ENCODE results near the gene SELENOP.
"Not testable (repeated sequence)": the region's sequence is repeated elsewhere in the genome, so short reads cannot be mapped to it uniquely, and the experiment has no call there.

Gene SELENOP, protein sequence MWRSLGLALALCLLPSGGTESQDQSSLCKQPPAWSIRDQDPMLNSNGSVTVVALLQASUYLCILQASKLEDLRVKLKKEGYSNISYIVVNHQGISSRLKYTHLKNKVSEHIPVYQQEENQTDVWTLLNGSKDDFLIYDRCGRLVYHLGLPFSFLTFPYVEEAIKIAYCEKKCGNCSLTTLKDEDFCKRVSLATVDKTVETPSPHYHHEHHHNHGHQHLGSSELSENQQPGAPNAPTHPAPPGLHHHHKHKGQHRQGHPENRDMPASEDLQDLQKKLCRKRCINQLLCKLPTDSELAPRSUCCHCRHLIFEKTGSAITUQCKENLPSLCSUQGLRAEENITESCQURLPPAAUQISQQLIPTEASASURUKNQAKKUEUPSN
- 0 to 0.36 reads per million in 2 experiments for total RNA-seq

DNA sequence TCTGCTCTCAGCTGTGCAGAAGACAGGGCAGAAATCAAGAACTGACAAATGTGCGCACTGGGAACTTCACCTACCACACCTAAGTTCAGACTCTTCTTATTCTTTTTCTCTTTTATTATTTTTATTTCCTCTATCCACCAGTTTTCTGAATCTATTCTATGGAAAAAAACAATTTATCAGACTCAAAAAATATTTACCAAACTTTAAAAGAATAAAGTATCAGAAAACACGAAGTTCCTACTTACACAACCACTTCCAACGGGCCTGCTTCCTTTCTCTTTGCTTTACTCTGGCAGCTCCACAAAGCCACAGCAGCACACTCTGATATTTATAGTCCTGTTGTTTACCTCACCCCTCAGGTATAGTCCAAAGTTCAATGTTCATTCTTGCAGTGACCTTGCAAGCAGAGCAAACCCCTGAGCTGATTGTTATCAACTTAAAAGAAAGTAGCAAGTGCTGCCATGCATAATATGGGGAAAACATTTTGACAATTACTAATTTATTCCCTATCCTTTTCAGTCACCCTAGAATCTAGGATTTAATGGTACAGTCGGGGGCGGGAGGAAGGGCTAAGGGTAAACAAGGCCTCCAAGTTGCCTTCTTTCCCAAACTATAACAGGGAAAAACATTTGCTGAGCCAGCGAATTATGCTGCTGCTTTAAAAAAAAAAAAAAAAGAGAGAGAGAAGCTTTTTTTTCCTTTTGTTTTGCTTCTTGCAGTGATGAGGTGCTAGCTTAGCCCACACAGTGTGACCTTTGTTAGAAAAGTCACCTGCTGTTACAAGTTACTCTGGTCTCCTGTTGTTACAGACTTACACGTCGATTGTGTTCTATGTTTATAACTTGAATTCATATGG lies at the start of gene SELENOP:
Gene SELENOP, minus strand, starts transcription at position 302 of the 856 bp plus-strand sequence. CDS start 3,539 bp downstream, outside the sequence.
- no peak for DNase-seq (ENCODE audit: low read depth)

DNA sequence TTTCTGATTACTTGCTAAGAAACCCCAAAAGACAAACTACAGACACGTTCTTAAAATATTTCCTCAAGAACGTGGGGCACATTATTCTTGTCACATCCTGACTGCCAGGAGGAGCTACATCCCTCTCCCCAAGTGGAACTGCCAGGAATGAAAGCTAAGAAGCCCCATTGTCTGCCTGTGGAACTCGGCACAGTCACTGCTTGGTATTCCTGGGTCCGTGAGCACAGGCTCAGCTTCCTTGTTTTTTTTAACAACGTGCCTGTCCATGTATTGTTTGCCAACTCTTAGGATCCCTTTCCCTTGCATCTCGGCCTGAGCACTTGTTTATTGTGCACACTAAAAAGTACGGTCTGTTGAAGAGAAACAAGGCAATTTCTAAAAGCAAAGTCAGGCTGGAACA lies 47.0 kb upstream of the SELENOP start:
- DNase-seq (ENCODE audit: low read depth) = no peak

DNA sequence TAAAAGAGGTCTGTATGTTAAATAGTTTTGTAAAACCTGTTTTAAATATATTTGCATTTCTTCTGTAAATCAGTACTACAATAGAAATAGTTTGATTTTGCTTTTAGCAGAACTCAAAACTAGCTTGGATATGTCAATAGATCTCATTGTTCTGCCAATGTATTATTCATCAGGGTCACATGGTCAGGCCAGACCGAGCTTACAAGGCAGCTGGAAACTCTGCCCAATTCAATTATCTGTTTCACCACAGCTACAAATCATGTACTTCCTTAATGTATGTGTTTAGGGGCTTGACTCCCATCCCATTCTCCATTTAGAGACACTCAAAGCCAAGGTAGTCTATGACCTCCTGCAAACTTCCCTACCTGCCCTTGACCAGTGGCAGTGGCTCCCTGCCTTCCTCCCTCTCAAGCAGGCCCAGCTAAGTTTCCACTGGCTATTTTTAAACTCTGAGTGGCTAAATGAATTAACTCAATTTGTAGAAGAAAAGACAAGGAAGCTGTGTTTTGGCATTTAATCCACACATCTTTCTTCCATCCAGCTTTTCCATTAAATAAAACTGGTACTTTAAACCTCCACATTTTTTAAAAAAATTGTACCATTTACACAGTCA lies 46.4 kb upstream of the SELENOP start:
- DNase-seq (ENCODE audit: low read depth) = no peak

DNA sequence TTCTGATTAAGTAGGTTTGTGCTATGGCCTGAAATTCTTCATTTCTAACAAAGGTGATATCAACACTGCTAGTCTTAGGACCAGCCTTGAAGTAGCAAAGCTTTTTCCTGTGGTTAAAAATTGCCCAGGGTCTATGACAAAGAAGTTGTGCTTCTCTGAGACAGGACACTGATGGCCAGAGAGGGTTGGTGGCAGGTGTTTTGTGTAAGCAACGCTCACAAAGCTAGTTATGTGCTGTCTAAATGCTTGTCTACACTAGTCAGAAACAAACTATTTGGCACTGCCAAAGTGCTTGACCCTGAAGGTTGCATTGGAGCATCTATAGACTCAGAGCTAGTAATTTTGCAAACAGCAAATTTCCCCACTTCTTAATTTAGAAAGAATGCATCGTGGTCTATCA lies 44.1 kb upstream of the SELENOP start:
- DNase-seq (ENCODE audit: low read depth) = no peak

DNA sequence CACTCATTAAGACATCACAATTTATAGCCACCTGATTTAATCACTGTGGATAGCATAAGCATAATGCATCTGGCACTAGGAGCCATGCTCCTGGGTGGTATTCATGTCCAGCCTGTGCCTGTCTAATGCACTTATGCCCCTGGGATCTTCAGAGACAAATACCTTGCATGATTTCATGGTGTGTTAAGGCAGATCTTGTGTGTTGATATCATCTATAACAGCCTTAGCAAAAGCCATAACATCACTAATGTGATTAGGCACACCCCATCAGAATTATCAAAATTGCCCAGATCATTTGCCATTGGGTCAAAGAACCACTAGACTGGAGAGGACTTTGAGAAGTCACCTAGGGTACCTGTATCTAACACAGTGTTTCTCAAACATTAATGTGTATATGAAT lies 43.7 kb upstream of the SELENOP start:
- DNase-seq (ENCODE audit: low read depth) = no peak

DNA sequence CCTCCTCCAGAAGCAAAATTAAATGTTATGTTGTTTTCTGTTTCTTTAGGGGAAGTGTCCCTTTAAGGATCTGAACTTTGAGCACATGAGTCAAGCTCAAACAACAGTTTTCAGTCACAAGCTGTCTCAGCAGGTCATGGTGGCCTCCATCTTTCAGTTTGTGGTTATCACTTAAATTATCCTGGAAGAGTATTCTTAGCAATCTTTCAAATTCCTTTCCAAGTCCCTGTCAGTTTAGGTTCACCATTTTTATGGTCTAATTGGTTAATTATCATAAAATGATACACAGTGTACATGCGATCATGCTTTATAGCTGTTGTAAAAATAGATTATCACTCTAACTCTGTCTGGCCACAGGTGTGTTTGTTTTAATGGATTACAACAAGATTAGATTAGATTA lies 43.1 kb upstream of the SELENOP start:
- no peak for DNase-seq (ENCODE audit: low read depth)

DNA sequence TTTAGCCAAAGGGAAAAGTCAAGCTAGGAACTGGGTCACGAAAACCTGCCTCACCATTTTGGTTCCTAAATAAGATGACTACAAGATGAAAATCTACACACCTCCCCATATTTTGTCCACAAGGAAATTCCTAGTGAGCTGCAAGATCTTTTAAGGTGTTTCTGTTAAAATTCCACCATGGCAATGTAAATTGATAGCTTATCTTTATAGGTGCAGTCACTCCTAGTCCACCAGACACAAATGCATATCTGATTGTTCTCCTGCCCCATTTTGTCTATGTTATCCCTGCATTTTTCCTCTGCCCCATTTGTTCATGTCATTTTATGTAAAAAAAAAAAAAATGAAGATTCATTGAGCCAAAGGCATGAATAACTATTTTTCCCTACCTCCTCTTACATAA lies 41.1 kb upstream of the SELENOP start:
- no peak for DNase-seq (ENCODE audit: low read depth)

DNA sequence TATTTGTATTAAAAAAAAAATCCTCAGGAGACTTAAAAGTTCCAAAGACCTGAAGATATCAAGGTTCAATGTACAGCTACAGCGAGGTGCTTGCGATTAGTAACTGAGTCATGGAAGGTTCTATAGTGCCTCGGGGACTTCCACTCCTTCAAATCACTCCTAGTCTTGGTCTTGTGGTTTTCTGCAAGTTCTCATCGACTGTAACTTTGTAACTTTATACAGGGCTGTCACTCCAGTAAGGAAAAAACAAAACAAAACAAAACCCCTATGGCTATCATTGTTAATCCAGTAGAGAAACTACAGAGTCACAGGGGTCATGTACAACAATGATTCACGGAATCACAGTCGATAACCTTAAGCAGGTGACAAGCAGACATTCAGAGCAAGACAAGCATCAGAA lies 39.8 kb upstream of the SELENOP start:
- DNase-seq (ENCODE audit: low read depth) = no peak

DNA sequence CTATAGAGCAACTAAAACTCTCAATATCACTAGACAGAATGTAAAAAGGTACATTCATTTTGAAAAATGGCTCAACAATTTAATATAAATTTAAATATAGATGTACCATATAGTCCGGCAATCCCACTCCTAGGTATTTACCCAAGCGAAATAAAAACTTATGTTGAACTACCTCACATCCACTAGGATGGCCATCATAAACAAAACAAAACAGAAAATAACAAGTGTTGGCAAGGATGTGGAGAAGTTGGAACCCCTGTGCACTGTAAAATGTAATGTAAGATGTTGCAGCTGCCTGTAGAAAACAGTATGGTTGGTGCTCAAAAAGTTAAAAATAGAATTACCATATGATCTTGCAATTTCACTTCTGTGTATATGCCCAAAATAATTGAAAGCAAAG lies 36.9 kb upstream of the SELENOP start:
- DNase-seq (ENCODE audit: low read depth) = no peak

DNA sequence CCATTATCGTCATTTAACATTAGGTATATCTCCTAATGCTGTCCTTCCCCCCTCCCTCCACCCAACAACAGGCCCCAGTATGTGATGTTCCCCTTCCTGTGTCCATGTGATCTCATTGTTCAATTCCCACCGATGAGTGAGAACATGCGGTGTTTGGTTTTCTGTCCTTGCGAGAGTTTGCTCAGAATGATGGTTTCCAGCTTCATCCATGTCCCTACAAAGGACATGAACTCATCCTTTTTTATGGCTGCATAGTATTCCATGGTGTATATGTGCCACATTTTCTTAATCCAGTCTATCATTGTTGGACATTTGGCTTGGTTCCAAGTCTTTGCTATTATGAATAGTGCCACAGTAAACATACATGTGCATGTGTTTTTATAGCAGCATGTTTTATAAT lies 32.7 kb upstream of the SELENOP start:
- not testable (repeated sequence) for DNase-seq (ENCODE audit: low read depth)

DNA sequence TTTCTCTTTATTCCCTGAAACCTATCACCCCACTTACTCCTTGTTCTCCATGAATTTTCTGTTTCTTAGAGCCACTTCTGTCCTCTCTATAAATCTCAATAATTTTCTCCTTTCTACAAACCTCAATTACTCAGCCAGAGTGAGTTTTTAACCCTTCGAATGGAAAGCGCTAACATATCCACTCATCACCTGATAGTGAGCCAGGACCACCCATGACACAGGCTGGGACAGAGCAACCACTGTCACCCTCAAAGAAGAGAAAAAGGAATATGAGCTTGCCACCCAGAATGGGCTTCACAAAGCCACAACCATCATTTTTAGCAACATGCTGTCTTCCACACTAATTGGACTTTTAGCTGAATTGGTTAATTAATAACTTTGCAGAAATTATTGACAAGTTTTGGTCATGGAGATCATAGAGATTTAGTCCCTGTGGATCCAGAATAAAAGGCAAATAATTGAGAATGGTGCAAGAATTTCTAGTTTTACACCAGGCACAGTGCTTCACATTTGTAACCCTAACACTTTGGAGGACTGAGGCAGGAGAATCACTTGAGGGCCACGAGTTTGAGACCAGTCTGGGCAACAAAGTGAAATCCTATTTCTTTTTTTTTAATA lies 32.1 kb upstream of the SELENOP start:
- no peak for DNase-seq (ENCODE audit: low read depth)

DNA sequence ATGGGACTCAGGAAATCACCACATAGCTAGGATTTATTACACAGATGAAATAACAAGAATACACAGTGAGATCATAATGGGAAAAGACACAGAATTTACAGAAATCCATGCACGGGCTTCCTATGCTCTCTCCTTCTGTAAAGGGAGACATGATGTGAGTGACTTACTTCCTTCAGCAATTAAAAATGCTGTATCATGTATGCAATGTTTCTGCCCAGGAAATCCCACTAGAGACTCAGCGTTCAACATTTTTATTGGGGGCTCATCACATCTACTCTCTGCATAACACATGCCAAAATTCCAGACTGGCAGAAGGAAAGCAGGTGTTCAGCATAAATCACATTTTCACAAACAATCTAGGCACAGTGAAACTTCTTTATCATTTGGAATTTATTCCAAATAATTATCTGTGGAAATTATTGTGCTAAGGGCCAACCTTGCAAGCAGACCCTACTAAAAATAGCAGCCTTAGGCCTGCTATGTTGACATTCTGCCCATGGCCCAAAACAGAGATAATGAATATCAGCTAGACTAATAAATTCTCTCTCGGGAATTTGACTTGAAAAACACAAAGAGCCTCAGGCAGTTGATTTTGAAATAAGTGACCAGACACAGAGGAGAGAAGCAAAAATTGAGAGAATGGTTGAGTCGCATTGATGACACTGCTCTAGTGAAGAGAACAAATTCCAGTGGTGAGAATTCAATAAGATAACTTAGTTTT lies 31.4 kb upstream of the SELENOP start:
- no peak for DNase-seq (ENCODE audit: low read depth)

DNA sequence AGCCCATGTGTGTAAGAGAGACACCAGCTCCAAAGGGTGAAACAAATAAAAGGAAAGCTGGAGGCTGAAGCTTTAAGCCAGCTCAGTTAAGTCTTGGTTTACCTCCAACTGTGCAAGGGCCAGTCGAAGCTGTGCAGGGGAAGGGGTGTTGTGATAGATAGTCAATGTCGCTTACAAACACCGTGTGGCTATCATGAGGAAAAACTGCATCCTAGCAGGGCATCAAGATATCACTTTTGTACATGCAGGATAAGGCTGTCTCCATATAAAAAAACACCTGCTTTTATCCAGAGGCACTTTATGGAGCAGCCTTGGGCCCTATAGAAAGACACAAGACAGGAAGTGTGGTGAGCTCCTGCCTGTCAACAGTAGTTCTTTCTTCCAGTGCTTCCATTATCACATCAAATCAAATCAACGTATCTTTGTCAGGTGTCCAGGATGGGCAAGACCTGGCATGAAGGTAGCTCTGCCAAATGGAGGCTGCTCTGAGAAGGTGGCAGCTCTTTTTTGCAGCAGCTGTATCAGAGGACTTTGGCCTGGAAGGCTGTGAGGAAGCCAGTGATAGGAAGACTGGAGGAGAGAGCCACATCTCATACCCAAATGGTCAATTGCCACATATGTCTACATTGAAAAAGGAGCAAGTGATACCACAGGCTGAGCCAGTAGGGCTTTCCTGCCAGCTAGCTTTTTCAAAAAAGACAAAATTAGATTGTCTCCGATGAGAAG lies 29.3 kb upstream of the SELENOP start:
- DNase-seq (ENCODE audit: low read depth) = no peak

DNA sequence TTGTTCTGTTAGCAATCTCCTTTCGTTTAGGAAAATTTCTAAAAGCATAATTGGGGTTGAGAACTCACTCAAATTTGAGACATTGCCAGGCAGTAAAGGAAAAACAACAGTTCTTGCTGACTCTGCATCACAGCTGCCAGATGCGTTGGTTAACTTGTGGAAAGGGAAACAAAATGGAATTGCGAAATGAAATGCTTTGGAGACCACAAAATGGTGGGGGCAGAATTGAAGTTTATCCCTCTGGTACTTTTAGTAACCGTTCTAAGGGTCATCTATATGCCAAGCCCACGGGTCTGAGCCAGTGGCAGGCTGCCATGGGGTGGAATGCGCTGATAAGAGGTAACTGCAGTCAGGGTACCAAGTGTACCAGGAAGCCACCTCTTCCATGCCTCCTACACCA lies 28.6 kb upstream of the SELENOP start:
- no peak for DNase-seq (ENCODE audit: low read depth)

DNA sequence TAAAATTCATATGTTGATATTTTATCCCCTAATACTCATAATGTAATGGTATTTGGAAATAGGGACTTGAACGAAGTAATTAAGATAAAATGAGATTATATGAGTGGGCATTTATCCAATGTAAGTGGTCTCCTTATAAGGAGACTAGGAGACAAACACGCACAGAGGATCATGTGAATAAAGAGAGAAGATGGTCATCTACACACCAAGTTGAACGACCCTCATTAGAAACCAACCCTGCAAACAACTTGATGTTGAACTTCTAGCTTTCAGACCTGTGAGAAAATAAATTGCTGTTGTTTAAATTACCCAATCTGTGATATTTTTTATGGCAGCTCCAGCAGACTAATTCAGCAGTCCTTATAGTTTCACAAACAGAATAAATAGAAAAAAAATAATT lies 27.5 kb upstream of the SELENOP start:
- DNase-seq (ENCODE audit: low read depth) = no peak

DNA sequence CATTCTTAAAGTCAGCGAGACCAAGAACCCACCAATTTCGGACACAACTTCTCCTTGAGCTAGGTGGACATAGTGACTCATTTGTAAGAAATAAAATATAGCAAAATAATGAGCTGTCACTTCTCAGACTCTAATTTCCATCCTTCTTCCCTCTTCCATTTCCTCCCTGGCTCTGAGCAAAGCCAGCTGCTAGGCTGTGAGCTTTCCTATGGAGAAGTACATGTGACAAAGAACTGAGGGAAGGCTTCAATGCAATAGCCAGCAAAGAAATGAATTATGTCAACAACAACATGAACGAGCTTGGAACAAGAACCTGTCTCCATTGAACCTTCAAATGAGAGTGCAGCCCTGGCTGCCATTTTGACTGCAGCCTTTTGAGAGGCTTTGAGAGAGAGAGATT lies 25.9 kb upstream of the SELENOP start:
- no peak for DNase-seq (ENCODE audit: low read depth)

DNA sequence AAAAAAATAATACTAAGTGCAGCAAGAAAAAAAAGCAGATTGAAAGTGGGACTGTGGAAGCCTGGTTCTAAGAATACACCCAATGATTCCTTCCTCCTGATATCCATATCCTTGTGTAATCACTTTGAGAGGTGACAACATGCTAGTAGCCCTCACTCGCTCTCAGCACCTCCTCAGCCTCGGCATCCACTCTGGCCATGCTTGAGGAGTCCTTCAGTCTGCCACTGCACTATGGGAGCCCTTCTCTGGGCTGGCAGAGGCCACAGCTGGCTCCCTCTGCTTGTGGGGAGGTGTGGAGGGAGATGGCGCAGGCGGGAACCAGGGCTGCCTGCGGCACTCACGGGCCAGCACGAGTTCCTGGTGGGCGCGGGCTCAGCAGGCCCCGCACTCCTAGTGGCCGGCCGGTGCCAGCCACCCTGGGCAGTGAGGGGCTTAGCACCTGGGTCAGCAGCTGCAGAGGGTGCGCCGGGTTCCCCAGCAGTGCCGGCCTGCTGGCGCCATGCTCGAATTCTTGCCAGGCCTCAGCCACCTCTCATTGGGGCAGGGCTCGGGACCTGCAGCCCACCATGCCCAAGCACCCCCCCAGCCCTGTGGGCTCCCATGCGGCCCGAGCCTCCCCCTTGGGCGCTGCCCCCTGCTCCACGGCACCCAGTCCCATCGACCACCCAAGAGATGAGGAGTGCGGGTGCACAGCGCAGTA lies 24.5 kb upstream of the SELENOP start:
- no peak for DNase-seq (ENCODE audit: low read depth)

DNA sequence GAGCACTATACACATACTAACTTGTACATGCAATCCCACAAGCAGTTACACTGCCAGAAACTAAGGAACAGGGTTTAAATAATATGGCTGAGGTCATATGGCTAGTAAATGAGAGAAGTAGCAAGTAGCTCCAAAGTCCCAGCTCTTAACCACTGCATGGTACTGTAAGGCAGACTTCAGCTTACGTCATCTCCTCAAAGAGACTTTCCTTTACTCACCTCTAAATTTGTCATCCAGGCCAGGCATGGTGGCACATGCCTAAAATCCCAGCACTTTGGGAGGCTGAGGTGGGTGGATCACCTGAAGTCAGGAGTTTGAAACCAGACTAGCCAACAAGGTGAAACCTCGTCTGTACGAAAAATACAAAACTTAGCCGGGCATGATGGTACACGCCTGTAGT lies 20.4 kb upstream of the SELENOP start:
- DNase-seq (ENCODE audit: low read depth) = no peak

DNA sequence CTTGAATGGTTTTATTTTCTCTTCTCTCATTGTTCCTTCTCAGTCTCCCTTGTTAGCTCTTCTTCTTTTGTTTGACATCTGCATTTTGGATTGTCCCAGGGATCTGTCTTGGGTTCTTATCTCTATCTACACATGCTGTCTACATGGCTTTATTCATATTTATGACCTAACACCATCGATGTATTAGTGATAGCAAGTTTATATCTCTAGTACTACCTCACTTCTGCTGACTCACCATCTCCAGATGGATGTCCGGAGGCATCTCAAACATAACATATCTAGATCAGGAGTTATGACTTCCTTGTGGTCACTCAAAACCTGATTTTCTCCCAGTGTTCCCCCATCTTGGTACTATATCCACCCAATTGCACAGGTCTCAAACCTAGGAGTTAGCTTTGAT lies 19.2 kb upstream of the SELENOP start:
- no peak for DNase-seq (ENCODE audit: low read depth)

DNA sequence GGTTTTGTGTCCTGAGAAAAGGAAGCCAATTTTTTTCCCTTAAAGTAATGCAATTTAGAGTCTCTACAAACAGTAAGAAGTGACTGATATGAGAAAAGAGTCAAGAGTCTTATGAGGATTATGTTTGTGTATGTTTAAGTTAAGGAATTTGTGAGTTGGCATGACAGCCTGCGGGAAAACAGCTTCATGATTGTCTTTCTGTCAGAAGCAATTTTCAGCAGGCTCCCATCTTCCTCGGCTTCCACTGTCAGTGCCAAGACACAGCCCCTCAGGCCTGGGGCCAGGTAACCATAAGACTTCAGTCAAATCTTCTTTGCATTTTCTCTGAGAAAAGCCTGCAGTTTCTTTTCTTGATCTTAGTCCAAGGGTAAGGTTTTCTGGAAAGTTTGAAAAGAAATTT lies 17.0 kb upstream of the SELENOP start:
- DNase-seq (ENCODE audit: low read depth) = no peak
